Measurements from ENCODE around the gene RAB40C. TPM values are rescaled to one million over a fixed set of nuclear protein-coding genes. Genes with fewer than 3 reads are reported as not detected.

RAB40C gene
- total RNA-seq, 1 donor from 2014 or later = 13.1 TPM

- no peak for TF ChIP-seq CTCF (IDR thresholded peaks at IDR 0.05)
- no peak for ATAC-seq (ENCODE audit: low read depth)
- Mint-ChIP-seq H3K36me3 (ENCODE audit: low read depth) (peaks cover 1% of the 10 kb centered on the region), H3K9me3 (no peaks in the 10 kb centered on the region), H3K27ac (no peak overlapping the region), H3K27me3 (no peaks in the 10 kb centered on the region), H3K4me1 (peaks cover 2% of the 10 kb centered on the region), H3K4me3 (no peak overlapping the region)
- intact Hi-C loops (cut with micrococcal nuclease) = no loop called here
- DNase-seq = no peak
- POLR2A ChIA-PET = interaction anchor here (1.1 kb wide), 1 partner anchor 50 kb away, joined by 3 read pairs; the partner anchor contains the start of gene CAPN15
- CTCF ChIA-PET = no interaction called here
Measured at GRCh38 chr16:576823-577201, 13.1 kb upstream of the RAB40C start.

GRCh38 chr16:577796-578195, 12.1 kb upstream of the RAB40C start:
- ChIA-PET POLR2A (no interaction called here), CTCF (no interaction called here)
- Mint-ChIP-seq H3K4me3 (no peak overlapping the region), H3K27ac (no peak overlapping the region), H3K4me1 (peaks cover 2% of the 10 kb centered on the region), H3K27me3 (no peaks in the 10 kb centered on the region), H3K36me3 (ENCODE audit: low read depth) (no peaks in the 10 kb centered on the region), H3K9me3 (no peaks in the 10 kb centered on the region)
- DNase-seq (no peak), ATAC-seq (ENCODE audit: low read depth) (no peak)
- no peak for TF ChIP-seq CTCF (IDR thresholded peaks at IDR 0.05)
- intact Hi-C loops (cut with micrococcal nuclease) = loop anchor here (2.0 kb wide), 4 partner anchors 33 to 211 kb away; partner anchors contain the start of genes CHTF18, CIAO3, RHOT2 and RPUSD1

- TF ChIP-seq CTCF (IDR thresholded peaks at IDR 0.05) = no peak
- ATAC-seq (ENCODE audit: low read depth) (no peak), DNase-seq (no peak)
- Mint-ChIP-seq H3K9me3 (no peaks in the 10 kb centered on the region), H3K4me1 (peaks cover 2% of the 10 kb centered on the region), H3K27ac (no peak overlapping the region), H3K27me3 (no peaks in the 10 kb centered on the region), H3K36me3 (ENCODE audit: low read depth) (no peaks in the 10 kb centered on the region), H3K4me3 (no peak overlapping the region)
- intact Hi-C loops (cut with micrococcal nuclease) = loop anchor here (2.0 kb wide), 4 partner anchors 32 to 210 kb away; partner anchors contain the start of genes CHTF18, CIAO3, RHOT2 and RPUSD1
- CTCF ChIA-PET = interaction anchor here (1.0 to 1.5 kb wide), 2 partner anchors 32 to 88 kb away, joined by 3 to 4 read pairs; no protein-coding TSS in a partner anchor
- POLR2A ChIA-PET = interaction anchor here (1.0 to 1.6 kb wide), 3 partner anchors 10 to 41 kb away, joined by 3 to 5 read pairs (median 3); no protein-coding TSS in a partner anchor
Measured at GRCh38 chr16:578232-578869, 11.5 kb upstream of the RAB40C start.

- H3K4me1 Mint-ChIP-seq = peaks cover 2% of the 10 kb centered on the region
- POLR2A ChIA-PET = interaction anchor here (0.5 to 1.6 kb wide), 4 partner anchors 10 to 428 kb away, joined by 3 to 5 read pairs (median 4); no protein-coding TSS in a partner anchor
- no peaks in the 10 kb centered on the region for H3K27me3 Mint-ChIP-seq
- ATAC-seq (ENCODE audit: low read depth) = peak; percentile 95
- H3K9me3 Mint-ChIP-seq = no peaks in the 10 kb centered on the region
- no peak overlapping the region for H3K27ac Mint-ChIP-seq
- H3K36me3 Mint-ChIP-seq (ENCODE audit: low read depth) = no peaks in the 10 kb centered on the region
- no peak for TF ChIP-seq CTCF (IDR thresholded peaks at IDR 0.05)
- intact Hi-C loops (cut with micrococcal nuclease) = loop anchor here (1.0 to 2.0 kb wide), 6 partner anchors 32 to 210 kb away; partner anchors contain the start of genes CHTF18, CIAO3, RHOT2 and RPUSD1
- peak; percentile 82 for DNase-seq
- CTCF ChIA-PET = interaction anchor here (0.6 to 1.5 kb wide), 4 partner anchors 10 to 87 kb away, joined by 3 to 4 read pairs (median 4); partner anchors contain the start of gene METTL26
- H3K4me3 Mint-ChIP-seq = peak overlapping the region; percentile 50
Measured at GRCh38 chr16:578870-579405, 10.9 kb upstream of the RAB40C start.
